ENCODE results near the gene OLR1.
"Not testable (repeated sequence)": the region's sequence is repeated elsewhere in the genome, so short reads cannot be mapped to it uniquely, and the experiment has no call there.

The OLR1 gene

GRCh38 chr12:10171973-10172728 lies at the start of gene OLR1:
TSS of gene OLR1 (minus strand) at chr12:10172132. CDS start at chr12:10172077, 55 bp downstream.
- DNase-seq = no peak

- no peak for DNase-seq
These were observed 48.6 kb upstream of the OLR1 start for GRCh38 chr12:10220398-10221077.

DNA sequence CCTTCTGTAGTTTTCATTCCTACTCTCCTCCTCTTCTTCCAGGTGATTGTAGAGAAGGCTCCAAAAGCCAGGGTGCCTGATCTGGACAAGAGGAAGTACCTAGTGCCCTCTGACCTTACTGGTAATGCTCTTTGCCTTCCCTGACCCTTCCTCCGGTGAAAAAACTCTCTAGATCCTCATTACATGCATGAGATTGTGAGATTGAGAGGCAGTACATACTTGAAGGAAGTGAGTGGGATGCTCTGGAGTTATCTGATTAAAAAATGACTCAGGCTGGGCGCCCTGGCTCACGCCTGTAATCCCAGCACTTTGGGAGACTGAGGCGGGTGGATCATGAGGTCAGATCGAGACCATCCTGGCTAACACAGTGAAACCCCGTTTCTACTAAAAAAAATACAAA lies 46.1 kb upstream of the OLR1 start:
- DNase-seq = no peak

DNA sequence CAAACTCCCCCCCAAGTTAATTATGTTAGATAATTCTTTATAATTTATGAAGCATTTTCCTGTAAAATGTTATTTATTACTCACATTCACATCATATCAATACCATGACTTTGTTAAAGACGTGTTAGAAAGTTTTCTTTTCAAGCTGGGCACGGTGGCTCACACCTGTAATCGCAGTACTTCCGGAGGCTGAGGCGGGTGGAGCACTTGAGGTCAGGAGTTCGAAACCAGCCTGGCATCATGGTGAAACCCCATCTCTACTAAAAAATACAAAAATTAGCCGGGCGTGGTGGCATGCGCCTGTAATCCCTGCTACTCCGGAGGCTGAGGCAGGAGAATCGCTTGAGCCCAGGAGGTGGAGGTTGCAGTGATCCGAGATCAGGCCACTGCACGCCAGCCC lies 44.0 kb upstream of the OLR1 start:
- not testable (repeated sequence) for DNase-seq

DNA sequence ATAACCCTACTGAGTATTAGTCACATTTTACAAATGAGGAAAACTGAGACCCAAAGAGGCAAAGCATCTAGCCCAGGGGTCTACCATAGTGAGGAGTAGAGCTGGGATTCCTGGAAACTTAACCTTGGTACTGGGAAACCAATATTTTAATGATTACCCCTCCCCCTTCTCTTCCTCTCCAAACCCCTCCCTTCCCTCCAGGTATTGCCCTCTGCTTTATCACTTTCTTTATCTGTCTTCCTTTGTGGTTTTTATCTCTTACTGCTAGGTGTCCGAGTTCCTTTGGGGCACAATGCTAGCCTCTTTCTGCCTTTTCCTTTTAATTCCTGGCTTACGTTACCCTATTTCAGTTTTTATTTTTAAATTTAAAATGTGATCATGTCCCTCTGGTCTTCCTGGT lies 43.5 kb upstream of the OLR1 start:
- DNase-seq = no peak

DNA sequence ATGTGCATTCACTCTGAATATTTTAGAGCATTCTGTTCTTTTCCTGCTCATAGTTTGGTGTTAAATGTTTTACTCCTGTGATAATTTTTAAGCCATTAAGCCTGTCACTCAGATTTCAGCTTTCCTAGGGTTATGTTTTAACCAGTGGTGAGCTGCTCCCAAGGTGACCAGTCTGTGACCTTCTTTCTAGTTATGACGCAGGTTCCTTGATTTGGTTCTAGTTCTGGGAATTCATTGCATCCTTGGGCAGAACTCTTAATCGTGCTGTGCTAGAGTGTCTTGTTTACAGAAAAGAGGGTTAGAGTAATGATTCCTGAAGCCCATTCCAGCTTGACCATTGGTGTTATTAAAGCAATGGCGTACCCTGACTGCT lies 42.9 kb upstream of the OLR1 start:
- no peak for DNase-seq

DNA sequence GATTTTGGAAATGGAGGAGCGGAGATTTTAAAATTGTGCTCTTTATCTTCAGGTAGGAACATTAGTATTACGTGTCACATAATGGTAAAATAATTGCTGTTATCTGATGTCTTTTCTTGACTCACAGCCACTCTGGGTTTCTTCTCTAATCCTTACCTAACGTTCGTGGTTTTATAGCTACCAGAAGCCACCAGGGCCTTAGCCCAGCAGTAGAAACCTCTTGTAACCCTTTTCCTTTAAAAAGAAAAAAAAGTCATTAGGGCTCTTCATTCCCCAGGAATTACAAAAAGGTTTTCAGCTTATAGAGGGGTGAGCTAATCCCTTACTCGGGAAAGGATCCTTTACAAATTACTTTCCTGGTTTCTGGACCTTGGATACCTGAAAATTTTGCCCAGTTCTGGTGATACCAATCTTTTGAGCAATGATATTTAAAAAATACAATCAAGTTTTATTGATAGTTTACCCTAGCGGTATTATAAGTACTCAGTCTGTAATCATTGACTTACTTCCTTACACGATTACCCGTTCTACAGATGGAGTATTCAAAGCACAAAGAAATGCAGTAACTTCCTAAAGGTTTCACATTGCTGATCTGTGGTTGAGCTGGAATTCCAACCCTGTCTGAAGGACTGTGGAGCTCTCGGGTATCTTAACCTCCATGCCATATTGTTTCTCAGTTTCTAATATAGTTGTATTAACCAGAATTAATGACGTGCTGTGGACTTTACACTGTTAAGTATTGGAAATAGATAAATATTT lies 42.4 kb upstream of the OLR1 start:
- DNase-seq = no peak

- no peak for DNase-seq
These were observed 41.5 kb upstream of the OLR1 start for GRCh38 chr12:10213168-10214135.

DNA sequence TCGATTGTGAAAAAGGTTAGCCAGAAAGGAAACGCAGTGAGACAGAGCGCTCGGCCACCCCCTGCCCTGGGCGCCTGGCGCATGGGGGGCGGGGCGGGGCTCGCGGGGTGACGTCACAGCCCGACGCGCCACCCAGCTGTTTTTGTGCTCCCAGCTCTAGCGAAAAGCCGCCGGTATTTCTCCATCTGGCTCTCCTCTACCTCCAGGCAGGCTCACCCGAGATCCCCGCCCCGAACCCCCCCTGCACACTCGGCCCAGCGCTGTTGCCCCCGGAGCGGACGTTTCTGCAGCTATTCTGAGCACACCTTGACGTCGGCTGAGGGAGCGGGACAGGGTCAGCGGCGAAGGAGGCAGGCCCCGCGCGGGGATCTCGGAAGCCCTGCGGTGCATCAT lies 40.8 kb upstream of the OLR1 start, which contains the start of gene GABARAPL1:
Gene GABARAPL1, plus strand, starts transcription at position 139 of the 393 bp plus-strand sequence. Its CDS starts 253 bp downstream, at position 392.
- DNase-seq = no peak

- no peak for DNase-seq
These were observed 40.2 kb upstream of the OLR1 start for GRCh38 chr12:10211940-10212738.

DNA sequence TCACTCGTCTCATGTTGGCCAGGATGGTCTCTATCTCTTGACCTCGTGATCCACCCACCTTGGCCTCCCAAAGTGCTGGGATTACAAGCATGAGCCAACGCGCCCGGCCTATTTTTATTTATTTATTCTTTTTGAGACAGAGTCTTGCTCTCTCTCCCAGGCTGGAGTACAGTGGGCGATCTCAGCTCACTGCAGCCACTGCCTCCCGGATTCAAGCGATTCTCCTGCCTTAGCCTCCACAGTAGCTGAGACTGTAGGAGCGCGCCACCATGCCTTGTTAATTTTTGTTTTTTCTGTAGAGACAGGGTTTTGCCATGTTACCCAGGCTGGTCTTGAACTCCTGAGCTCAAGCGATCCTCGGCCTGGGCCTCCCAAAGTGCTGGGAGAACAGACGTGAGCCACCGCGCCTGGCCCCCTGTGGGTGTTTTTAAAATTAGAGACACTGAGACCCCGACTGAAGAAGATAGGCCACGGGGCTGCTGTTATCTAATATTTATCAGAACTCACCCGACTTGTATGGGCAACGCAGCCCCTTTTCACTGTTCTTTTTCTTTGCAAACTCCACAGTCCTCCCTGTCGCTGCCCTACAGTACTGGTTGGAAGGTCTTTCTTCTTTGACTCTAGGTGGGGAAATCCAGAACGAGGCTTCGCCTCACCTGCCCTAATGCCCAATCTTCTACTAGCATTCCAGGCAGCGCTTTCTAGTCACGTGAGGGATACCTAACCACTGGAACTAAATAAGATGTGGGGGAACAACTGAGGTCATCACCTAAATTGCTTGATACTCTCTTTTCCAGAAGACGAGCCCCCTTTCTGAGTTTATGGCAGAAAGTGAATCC lies 39.4 kb upstream of the OLR1 start:
- no peak for DNase-seq

- DNase-seq = no peak
These were observed 38.3 kb upstream of the OLR1 start for GRCh38 chr12:10210225-10210624.

- no peak for DNase-seq
These were observed 35.2 kb upstream of the OLR1 start for GRCh38 chr12:10207136-10207535.

- no peak for DNase-seq
These were observed 33.4 kb upstream of the OLR1 start for GRCh38 chr12:10205220-10205807.

- not testable (repeated sequence) for DNase-seq
These were observed 32.6 kb upstream of the OLR1 start for GRCh38 chr12:10204495-10204894.

DNA sequence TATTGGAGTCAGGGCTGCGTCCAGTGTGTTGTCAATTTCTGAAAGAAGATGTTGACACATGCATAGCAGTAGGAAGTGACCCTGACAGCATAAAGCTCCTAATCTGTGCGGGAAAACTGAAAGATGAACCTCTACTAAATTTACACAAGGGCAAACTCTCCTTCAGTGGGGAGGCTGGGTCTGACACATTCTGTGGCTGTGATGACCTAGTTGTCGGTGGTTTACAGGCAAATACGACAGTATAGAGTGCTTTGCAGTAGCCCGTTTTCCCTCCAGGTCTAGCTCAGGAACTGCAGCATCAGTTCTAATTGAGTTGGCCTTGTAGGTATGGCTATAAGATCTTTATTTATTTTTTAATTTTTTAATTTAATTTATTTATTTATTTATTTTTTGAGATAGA lies 25.9 kb upstream of the OLR1 start:
- DNase-seq = no peak

DNA sequence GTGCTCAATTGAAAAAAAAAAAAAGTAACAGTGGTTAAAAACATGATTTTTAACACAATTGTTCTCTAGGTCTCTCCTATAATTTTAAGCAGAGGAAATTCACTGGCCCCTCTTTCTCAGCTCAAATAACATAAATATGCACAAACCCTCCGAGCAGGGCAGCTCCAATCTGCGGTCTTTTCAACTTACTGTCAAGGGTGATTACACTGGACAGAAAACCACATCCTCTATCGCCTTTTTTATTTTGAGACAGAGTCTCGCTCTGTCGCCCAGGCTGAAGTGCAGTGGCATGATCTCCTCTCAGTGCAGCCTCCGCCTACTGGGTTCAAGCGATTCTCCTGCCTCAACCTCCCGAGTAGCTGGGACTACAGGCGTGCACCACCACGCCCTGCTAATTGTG lies 24.3 kb upstream of the OLR1 start:
- no peak for DNase-seq

- no peak for DNase-seq
These were observed 22.3 kb upstream of the OLR1 start for GRCh38 chr12:10194160-10194670.

DNA sequence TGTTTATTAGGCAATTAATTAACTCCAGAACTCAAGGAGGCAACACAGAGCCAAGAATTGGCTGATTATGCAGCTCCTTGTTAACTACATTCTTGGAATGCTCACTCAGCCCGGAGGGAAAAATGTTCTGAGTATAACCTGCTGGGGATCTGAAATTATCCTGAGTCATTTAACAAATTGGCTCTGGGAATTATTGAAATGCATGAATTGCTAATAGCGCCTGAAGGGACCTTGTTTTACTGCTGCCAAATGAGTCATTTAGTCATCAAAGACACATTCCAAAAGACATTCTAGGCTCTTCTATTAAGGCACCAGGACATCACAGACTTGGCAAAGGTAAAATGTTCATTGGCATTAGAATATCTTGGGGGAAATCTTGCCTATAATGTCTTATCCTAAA lies 19.9 kb upstream of the OLR1 start:
- DNase-seq = no peak

Data from NCI-H524 treated with DMSO at 0.1 percent for 48 hours (cell line).